Measurements from ENCODE around the gene NOTCH3. TPM values are rescaled to one million over a fixed set of nuclear protein-coding genes. Genes with fewer than 3 reads are reported as not detected.

The NOTCH3 gene
- total and polyA plus RNA-seq, 2 of the 8 experiments (the other 6 are each of a cell fraction or from before 2014, with no cell fraction given) = 37.5 to 107 TPM

GRCh38 chr19:15197275-15197941, 3.4 kb downstream of the NOTCH3 start (continued):
- TF ChIP-seq SUZ12 (IDR thresholded peaks at IDR 0.05; ENCODE audit: low read length) = no peak
- TF ChIP-seq, protein P1, sequence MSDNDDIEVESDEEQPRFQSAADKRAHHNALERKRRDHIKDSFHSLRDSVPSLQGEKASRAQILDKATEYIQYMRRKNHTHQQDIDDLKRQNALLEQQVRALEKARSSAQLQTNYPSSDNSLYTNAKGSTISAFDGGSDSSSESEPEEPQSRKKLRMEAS (IDR thresholded peaks at IDR 0.05) = no peak
- no peak for TF ChIP-seq CHD2 (IDR thresholded peaks at IDR 0.05; ENCODE audit: low read length)
- TF ChIP-seq, protein P2, sequence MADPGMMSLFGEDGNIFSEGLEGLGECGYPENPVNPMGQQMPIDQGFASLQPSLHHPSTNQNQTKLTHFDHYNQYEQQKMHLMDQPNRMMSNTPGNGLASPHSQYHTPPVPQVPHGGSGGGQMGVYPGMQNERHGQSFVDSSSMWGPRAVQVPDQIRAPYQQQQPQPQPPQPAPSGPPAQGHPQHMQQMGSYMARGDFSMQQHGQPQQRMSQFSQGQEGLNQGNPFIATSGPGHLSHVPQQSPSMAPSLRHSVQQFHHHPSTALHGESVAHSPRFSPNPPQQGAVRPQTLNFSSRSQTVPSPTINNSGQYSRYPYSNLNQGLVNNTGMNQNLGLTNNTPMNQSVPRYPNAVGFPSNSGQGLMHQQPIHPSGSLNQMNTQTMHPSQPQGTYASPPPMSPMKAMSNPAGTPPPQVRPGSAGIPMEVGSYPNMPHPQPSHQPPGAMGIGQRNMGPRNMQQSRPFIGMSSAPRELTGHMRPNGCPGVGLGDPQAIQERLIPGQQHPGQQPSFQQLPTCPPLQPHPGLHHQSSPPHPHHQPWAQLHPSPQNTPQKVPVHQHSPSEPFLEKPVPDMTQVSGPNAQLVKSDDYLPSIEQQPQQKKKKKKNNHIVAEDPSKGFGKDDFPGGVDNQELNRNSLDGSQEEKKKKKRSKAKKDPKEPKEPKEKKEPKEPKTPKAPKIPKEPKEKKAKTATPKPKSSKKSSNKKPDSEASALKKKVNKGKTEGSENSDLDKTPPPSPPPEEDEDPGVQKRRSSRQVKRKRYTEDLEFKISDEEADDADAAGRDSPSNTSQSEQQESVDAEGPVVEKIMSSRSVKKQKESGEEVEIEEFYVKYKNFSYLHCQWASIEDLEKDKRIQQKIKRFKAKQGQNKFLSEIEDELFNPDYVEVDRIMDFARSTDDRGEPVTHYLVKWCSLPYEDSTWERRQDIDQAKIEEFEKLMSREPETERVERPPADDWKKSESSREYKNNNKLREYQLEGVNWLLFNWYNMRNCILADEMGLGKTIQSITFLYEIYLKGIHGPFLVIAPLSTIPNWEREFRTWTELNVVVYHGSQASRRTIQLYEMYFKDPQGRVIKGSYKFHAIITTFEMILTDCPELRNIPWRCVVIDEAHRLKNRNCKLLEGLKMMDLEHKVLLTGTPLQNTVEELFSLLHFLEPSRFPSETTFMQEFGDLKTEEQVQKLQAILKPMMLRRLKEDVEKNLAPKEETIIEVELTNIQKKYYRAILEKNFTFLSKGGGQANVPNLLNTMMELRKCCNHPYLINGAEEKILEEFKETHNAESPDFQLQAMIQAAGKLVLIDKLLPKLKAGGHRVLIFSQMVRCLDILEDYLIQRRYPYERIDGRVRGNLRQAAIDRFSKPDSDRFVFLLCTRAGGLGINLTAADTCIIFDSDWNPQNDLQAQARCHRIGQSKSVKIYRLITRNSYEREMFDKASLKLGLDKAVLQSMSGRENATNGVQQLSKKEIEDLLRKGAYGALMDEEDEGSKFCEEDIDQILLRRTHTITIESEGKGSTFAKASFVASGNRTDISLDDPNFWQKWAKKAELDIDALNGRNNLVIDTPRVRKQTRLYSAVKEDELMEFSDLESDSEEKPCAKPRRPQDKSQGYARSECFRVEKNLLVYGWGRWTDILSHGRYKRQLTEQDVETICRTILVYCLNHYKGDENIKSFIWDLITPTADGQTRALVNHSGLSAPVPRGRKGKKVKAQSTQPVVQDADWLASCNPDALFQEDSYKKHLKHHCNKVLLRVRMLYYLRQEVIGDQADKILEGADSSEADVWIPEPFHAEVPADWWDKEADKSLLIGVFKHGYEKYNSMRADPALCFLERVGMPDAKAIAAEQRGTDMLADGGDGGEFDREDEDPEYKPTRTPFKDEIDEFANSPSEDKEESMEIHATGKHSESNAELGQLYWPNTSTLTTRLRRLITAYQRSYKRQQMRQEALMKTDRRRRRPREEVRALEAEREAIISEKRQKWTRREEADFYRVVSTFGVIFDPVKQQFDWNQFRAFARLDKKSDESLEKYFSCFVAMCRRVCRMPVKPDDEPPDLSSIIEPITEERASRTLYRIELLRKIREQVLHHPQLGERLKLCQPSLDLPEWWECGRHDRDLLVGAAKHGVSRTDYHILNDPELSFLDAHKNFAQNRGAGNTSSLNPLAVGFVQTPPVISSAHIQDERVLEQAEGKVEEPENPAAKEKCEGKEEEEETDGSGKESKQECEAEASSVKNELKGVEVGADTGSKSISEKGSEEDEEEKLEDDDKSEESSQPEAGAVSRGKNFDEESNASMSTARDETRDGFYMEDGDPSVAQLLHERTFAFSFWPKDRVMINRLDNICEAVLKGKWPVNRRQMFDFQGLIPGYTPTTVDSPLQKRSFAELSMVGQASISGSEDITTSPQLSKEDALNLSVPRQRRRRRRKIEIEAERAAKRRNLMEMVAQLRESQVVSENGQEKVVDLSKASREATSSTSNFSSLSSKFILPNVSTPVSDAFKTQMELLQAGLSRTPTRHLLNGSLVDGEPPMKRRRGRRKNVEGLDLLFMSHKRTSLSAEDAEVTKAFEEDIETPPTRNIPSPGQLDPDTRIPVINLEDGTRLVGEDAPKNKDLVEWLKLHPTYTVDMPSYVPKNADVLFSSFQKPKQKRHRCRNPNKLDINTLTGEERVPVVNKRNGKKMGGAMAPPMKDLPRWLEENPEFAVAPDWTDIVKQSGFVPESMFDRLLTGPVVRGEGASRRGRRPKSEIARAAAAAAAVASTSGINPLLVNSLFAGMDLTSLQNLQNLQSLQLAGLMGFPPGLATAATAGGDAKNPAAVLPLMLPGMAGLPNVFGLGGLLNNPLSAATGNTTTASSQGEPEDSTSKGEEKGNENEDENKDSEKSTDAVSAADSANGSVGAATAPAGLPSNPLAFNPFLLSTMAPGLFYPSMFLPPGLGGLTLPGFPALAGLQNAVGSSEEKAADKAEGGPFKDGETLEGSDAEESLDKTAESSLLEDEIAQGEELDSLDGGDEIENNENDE (IDR thresholded peaks at IDR 0.05; ENCODE audit: insufficient replicate concordance, low read length) = no peak
- no peak for TF ChIP-seq USF2 (IDR thresholded peaks at IDR 0.05; ENCODE audit: low read length)
- TF ChIP-seq JUND (IDR thresholded peaks at IDR 0.05; ENCODE audit: low read length) = no peak
- no peak for TF ChIP-seq HDAC2 (IDR thresholded peaks at IDR 0.05; ENCODE audit: borderline replicate concordance in 1 of 2, low read depth in 2 of 2, low read length in 2 of 2)
- TF ChIP-seq MAFK (IDR thresholded peaks at IDR 0.05; ENCODE audit: low read depth, low read length) = no peak
- no peak for TF ChIP-seq SP2 (IDR thresholded peaks at IDR 0.05; ENCODE audit: low read length)
- no peak for TF ChIP-seq TAF1 (IDR thresholded peaks at IDR 0.05; ENCODE audit: low read depth, low read length)

Data from H1 (cell line).